Mesodermal cell (in vitro differentiated cells): Measurements from ENCODE around the gene SCARB2.
"Not testable (repeated sequence)": the region's sequence is repeated elsewhere in the genome, so short reads cannot be mapped to it uniquely, and the experiment has no call there.

Experiments used
- H3K27ac ChIP-seq: 2 replicates; pipeline ENCODE4 v1.7.0; 2013; ENCODE audit warnings: mild to moderate bottlenecking, low read depth, low read length, moderate library complexity; ENCODE audit not compliant: severe bottlenecking
- H3K36me3 ChIP-seq: 2 replicates; pipeline ENCODE4 v1.7.1; 2013; ENCODE audit warnings: mild to moderate bottlenecking, low read length, moderate library complexity; ENCODE audit not compliant: control insufficient read depth, insufficient read depth
- H3K4me1 ChIP-seq: one replicate; pipeline ENCODE4 v1.7.1; 2013; ENCODE audit warnings: mild to moderate bottlenecking, low read length; ENCODE audit not compliant: insufficient read depth, control insufficient read depth, poor library complexity, severe bottlenecking
- H3K4me3 ChIP-seq: 2 replicates; pipeline ENCODE4 v1.7.0; 2013; ENCODE audit warnings: low read length, control low read depth, mild to moderate bottlenecking; ENCODE audit not compliant: insufficient read depth, poor library complexity, severe bottlenecking; ENCODE audit errors: extremely low read depth
- H3K9me3 ChIP-seq: 2 replicates; pipeline ENCODE4 v1.7.1; 2013; ENCODE audit warnings: mild to moderate bottlenecking, low read length, moderate library complexity; ENCODE audit not compliant: control insufficient read depth
- WGBS, 2 experiments: methylation state at CpG; one replicate each; pipeline ENCODE4 v1.1.5; 2013; ENCODE audit warnings: missing lambda C conversion rate in 2 of 2; ENCODE audit not compliant: insufficient coverage in 2 of 2; 5-methylcytosine and 5-hydroxymethylcytosine counted together

Gene SCARB2

DNA sequence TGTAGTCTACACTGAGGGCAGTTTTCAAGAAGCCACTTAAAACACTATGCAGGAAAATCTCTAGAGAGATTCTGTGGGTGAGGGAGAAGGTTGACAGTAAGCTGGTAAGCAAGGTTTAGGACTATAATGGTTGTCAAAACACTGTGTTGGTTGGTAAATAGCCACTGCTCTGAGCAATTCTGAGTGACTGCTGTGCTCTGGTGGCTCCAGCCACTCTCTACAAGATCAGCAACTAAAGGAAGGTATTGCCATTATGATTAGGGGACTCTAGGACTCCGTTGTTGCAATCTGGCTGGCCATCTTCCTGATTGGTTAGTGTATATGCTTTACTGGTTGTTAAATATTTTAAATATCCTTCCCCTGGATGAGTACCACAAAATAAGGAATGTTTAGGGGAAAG lies 32.4 kb upstream of the SCARB2 start:
- H3K9me3 ChIP-seq: no peaks in the 10 kb centered on the region
- H3K27ac ChIP-seq: no peak overlapping the region
- no peaks in the 10 kb centered on the region for H3K4me1 ChIP-seq
- H3K36me3 ChIP-seq: no peaks in the 10 kb centered on the region
- no CpG with 5 or more reads among the region's 1 CpG for WGBS, 2 experiments
- H3K4me3 ChIP-seq: no peak overlapping the region

DNA sequence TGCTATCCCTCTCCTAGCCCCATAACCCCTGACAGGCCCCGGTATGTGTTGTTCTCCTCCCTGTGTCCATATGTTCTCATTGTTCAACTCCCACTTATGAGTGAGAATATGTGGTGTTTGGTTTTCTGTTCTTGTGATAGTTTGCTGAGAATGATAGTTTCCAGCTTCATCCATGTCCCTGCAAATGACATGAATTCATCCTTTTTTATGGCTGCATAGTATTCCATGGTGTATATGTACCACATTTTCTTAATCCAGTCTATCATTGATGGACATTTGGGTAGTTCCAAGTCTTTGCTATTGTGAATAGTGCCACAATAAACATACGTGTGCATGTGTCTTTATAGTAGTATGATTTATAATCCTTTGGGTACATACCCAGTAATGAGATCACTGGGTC lies 30.3 kb upstream of the SCARB2 start:
- not testable (repeated sequence) for H3K4me1 ChIP-seq
- 80% methylated on average over 1 of the region's 2 CpGs; no CpG with 5 or more reads in 1 of the 2 experiments for WGBS, 2 experiments

DNA sequence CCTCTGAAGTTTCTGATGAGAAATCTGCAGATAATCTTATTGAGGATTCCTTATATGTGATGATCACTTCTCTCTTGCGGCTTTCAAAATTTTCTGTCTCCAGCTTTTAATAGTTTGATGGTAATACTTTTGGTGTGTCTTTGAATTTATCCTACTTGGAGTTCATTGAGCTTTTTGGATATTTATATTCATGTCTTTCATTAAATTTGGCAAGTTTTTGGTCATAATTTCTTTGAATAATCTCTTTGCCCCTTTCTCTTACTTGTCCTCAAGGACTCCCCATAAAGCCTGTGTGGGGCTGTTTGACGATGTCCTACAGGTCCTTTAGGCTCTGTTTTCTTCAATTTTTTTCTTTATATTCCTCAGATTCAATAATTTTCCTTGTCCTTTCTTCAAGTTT lies 26.6 kb upstream of the SCARB2 start:
- no peaks in the 10 kb centered on the region for H3K36me3 ChIP-seq
- no peak overlapping the region for H3K4me3 ChIP-seq
- H3K4me1 ChIP-seq: no peaks in the 10 kb centered on the region
- no peak overlapping the region for H3K27ac ChIP-seq
- 100% methylated on average over 1 to 2 of the region's 2 CpGs for WGBS, 2 experiments
- H3K9me3 ChIP-seq: no peaks in the 10 kb centered on the region

More for the DNA sequence above, 30.3 kb upstream of the SCARB2 start:
- not testable (repeated sequence) for H3K9me3 ChIP-seq, H3K4me3 ChIP-seq, H3K27ac ChIP-seq, H3K36me3 ChIP-seq

GRCh38 chr4:76238701-76239100 lies 25.1 kb upstream of the SCARB2 start:
- H3K9me3 ChIP-seq: no peaks in the 10 kb centered on the region
- no peaks in the 10 kb centered on the region for H3K4me1 ChIP-seq
- no peak overlapping the region for H3K4me3 ChIP-seq
- no peak overlapping the region for H3K27ac ChIP-seq
- H3K36me3 ChIP-seq: no peaks in the 10 kb centered on the region

- no peaks in the 10 kb centered on the region for H3K36me3 ChIP-seq
- no peak overlapping the region for H3K27ac ChIP-seq
- no peaks in the 10 kb centered on the region for H3K9me3 ChIP-seq
- 65 to 96% methylated on average over 3 of the region's 4 CpGs for WGBS, 2 experiments
- no peak overlapping the region for H3K4me3 ChIP-seq
- no peaks in the 10 kb centered on the region for H3K4me1 ChIP-seq
Observed at GRCh38 chr4:76238236-76238635, 24.6 kb upstream of the SCARB2 start.

DNA sequence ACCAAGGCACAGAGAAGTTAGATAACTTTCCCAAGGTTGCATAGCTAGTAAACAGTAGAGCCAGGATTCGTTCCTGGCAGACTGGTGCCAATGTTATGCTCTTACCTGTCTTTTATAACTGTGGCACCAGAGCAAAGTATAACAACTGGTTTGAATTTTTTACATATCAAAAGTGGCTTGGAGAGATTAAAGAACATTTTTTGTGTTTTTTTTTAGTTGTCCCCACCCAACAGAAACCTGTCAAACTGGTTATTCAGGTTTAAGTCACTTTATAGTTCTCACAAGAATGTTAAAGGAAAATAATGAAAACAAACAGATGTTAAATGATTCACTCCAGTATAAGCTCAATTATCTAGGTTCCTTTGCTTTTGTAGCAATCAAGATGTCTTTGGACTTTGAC lies 22.3 kb upstream of the SCARB2 start:
- H3K4me1 ChIP-seq: no peaks in the 10 kb centered on the region
- 100% methylated on average over 1 of the region's 1 CpG; no CpG with 5 or more reads in 1 of the 2 experiments for WGBS, 2 experiments
- no peaks in the 10 kb centered on the region for H3K36me3 ChIP-seq
- no peak overlapping the region for H3K4me3 ChIP-seq
- no peaks in the 10 kb centered on the region for H3K9me3 ChIP-seq
- no peak overlapping the region for H3K27ac ChIP-seq

DNA sequence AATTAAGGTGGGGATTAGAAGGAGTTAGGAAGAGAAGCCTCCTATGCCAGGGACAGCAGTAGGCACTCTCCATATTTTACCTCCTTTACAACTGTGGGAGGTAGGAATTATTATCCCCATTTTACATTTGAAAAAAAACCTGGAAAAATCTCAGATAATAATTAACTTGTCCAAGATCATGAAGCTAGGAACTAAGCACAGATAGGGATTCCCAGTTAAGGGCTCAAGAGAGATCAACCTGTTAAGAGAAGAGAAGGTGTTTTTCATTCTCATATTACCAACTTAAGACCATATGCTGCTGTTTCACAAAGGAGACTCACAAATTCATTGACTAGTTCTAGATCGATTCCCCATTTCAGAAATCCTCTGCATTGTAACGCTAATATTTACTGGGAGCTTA lies 21.8 kb upstream of the SCARB2 start:
- no CpG with 5 or more reads among the region's 2 CpGs for whole genome bisulfite sequencing, 2 experiments
- Histone ChIP-seq H3K27ac (no peak overlapping the region), H3K9me3 (no peaks in the 10 kb centered on the region), H3K4me1 (no peaks in the 10 kb centered on the region), H3K4me3 (no peak overlapping the region), H3K36me3 (no peaks in the 10 kb centered on the region)

DNA sequence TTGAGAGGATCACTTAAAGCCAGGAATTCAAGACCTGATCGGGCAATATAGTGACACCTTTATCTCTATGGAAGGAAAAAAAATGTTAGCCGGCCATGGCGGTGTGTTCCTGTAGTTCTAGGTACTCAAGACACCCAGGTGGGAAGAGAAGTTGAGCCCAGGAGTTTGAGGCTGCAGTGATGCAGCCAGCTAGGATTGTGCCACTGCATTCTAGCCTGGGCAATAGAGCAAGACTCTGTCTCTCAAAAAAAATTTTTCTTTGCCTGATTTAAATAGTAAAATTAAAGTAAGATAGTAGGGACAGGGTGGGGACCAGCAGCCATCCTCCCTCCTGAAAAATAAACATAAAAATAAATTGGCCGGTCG lies 21.0 kb upstream of the SCARB2 start:
- no peaks in the 10 kb centered on the region for H3K36me3 ChIP-seq
- WGBS, 2 experiments: 95 to 97% methylated on average over 3 to 5 of the region's 5 CpGs
- H3K4me1 ChIP-seq: no peaks in the 10 kb centered on the region
- no peak overlapping the region for H3K4me3 ChIP-seq
- H3K27ac ChIP-seq: no peak overlapping the region
- H3K9me3 ChIP-seq: no peaks in the 10 kb centered on the region

DNA sequence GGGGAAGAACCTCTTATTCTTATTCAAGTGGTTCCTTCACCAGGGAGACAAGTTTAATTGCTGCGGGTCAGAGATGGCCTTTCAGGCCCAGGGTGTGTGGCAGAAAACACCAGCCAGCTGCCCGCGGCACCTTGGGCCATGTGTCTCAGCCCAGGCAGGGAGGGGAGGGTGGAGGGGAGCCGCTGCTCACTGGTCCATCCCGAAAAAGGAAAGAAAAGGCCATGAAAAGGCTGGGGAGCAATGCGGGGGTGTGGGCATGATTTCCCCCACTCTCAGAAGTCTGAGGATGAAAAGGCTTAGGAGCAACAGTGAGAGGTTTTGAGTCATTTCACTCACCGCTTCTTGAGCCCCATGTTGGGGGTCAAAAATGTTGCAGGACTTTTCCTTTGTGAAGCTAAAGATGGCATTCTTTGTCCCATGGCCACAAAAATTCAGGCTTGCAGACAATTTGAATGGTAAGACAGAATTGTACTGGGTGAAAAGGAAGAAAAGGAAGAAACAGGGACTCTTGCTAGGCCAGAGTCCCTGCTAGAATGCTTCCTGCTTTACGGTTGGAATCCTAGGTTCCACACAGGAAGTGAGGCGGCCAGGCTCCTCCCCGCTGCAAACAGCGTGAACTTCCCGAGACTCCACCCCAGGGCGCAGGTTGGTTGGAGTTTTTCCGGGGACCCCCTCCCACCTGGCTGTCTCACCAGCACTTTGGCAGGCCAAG lies 20.5 kb upstream of the SCARB2 start:
- Histone ChIP-seq H3K27ac (no peak overlapping the region), H3K4me1 (no peaks in the 10 kb centered on the region), H3K9me3 (no peaks in the 10 kb centered on the region), H3K4me3 (no peak overlapping the region), H3K36me3 (no peaks in the 10 kb centered on the region)
- 60 to 64% methylated on average over 12 to 14 of the region's 14 CpGs for WGBS, 2 experiments

DNA sequence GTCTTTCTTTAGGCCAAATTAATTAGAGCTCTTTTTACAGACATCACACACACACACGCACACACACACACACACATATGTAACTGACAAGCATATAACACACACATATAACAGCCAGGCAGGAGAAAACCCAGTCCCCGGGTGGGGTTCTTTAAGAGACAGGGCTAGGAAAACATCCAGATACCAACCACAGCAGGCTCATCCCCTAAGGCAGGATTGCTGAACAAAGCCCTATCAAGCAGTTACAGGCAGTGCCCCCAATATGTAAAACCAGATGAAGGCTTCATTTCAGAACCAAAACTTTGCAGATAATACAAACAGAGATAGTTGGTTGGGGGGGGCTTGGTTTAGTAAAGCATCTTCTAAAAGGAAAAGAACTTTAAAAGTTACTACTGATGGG lies 19.9 kb upstream of the SCARB2 start:
- Histone ChIP-seq H3K27ac (no peak overlapping the region), H3K4me3 (no peak overlapping the region), H3K36me3 (no peaks in the 10 kb centered on the region), H3K9me3 (no peaks in the 10 kb centered on the region), H3K4me1 (no peaks in the 10 kb centered on the region)
- 44 to 80% methylated on average over 1 of the region's 2 CpGs for WGBS, 2 experiments

DNA sequence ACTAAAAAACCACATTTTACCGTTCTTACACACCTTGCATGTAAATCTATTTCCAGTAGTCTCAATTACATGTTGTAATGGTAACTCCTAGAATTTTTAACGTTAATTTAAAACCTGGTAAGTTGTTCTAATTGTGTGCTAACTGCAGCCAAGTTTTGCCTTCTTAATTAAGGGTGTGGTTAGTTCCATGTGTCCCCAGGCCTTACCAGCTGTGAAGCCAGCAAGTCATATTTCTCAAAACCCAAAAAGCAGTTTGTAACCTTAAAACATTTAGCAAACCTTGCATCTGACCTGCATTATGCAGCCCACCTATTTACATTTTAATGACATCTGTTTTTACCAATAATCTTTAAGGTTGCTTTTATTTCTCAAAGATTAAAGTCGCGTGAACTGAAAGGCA lies 19.5 kb upstream of the SCARB2 start:
- no peak overlapping the region for H3K4me3 ChIP-seq
- 86 to 100% methylated on average over 2 of the region's 4 CpGs for WGBS, 2 experiments

More for the DNA sequence above, 19.5 kb upstream of the SCARB2 start:
- Histone ChIP-seq H3K36me3 (no peaks in the 10 kb centered on the region), H3K9me3 (no peaks in the 10 kb centered on the region), H3K4me1 (no peaks in the 10 kb centered on the region), H3K27ac (no peak overlapping the region)
